Small intestine (tissue), 16 donors: Measurements from ENCODE around the gene RRP1B. TPM values are rescaled to one million over a fixed set of nuclear protein-coding genes. Genes with fewer than 3 reads are reported as not detected.
"Not testable (repeated sequence)": the region's sequence is repeated elsewhere in the genome, so short reads cannot be mapped to it uniquely, and the experiment has no call there.

Experiments
- DNase-seq, 2 donors: peaks; one replicate each; pipeline versions ENCODE4 v3.0.0 to v3.0.0-alpha.2; 2013
- FAIRE-seq: peaks from 2 replicates; lab custom pipeline; 2012; peaks lifted over from hg19 to GRCh38; lab: Jason Lieb, UNC
- H3K27ac ChIP-seq, 3 donors: one replicate each; pipeline ENCODE4 v1.5.1; 2013; ENCODE audit warnings: low read length in 2 of 3, mild to moderate bottlenecking in 2 of 3, control low read depth in 1 of 3, inconsistent platforms in 1 of 3, low read depth in 1 of 3, moderate library complexity in 1 of 3
- H3K27me3 ChIP-seq, 3 donors: one replicate each; pipeline ENCODE4 v1.6.1; 2013; ENCODE audit warnings: low read length in 3 of 3, inconsistent platforms in 1 of 3; ENCODE audit not compliant: control insufficient read depth in 3 of 3, insufficient read depth in 3 of 3
- H3K36me3 ChIP-seq, 3 donors: one replicate each; pipeline ENCODE4 v1.6.1; 2013; ENCODE audit warnings: low read length in 3 of 3, inconsistent platforms in 1 of 3, low read depth in 1 of 3, mild to moderate bottlenecking in 1 of 3, moderate library complexity in 1 of 3; ENCODE audit not compliant: control insufficient read depth in 3 of 3, insufficient read depth in 2 of 3
- H3K4me1 ChIP-seq, 3 donors: one replicate each; pipeline ENCODE4 v1.6.1; 2013; ENCODE audit warnings: low read length in 2 of 3, inconsistent platforms in 1 of 3, low read depth in 1 of 3, mild to moderate bottlenecking in 1 of 3, moderate library complexity in 1 of 3; ENCODE audit not compliant: control insufficient read depth in 3 of 3, insufficient read depth in 2 of 3
- H3K4me3 ChIP-seq, 3 donors: one replicate each; pipeline ENCODE4 v1.5.1; 2013; ENCODE audit warnings: low read length in 3 of 3, control low read depth in 1 of 3, inconsistent platforms in 1 of 3, low read depth in 1 of 3, mild to moderate bottlenecking in 1 of 3, moderate library complexity in 1 of 3
- H3K9me3 ChIP-seq, 2 donors: one replicate each; pipeline ENCODE4 v1.6.1; 2013; ENCODE audit warnings: low read depth in 1 of 2, low read length in 1 of 2; ENCODE audit not compliant: control insufficient read depth in 2 of 2, insufficient read depth in 1 of 2
- WGBS, 3 donors: extraction: QIAGEN DNeasy Blood & Tissue Kit; methylation state at CpG; one replicate each; pipeline ENCODE4 v1.1.7; 2013; 5-methylcytosine and 5-hydroxymethylcytosine counted together
- long read RNA-seq, 10 donors: transcript quantifications; one replicate each; lab custom pipeline, GENCODE V29; 2026
- polyA plus RNA-seq, 4 donors: library from polyadenylated mRNA; stranded (reverse) in 3 of 4; unstranded in 1 of 4; fragments of 200-250 nt in 3 of 4; fragments of 120-200 nt in 1 of 4; gene quantifications; one replicate each; pipeline versions ENCODE4 v1.2.1 to v1.2.3, GENCODE V29; 2013
- donor health status: healthy with polysubstance abuse.
- donor health status: control.
- donor health status: control.
- donor health status: Bipolar disorder and iron deficiency.
- donor health status: healthy.

The RRP1B gene
- 10 to 100 TPM in 2 of 4 donors, 1 to 10 TPM in 2; 3.4 to 19.5 (median 7.7) TPM for polyA plus RNA-seq
- long read RNA-seq, donor 1 = 0 reads
- long read RNA-seq, donor 2 = 0 reads
- long read RNA-seq, donor 3 = 0 reads
- long read RNA-seq, donor 4 = 0 reads
- long read RNA-seq, donor 5 = 0 reads
- long read RNA-seq, donor 6 = 0 reads
- long read RNA-seq, donor 7 = 0 reads
- long read RNA-seq, donor 8 = 0 reads
- long read RNA-seq, donor 9 = 0 reads
- long read RNA-seq, donor 10 = 0 reads

GRCh38 chr21:43659136-43660000, at the start of gene RRP1B, which contains the start of gene HSF2BP:
RRP1B (plus strand) TSS chr21:43659560; CDS start chr21:43659665, 105 bp downstream.
HSF2BP (minus strand) TSS chr21:43659488; CDS start chr21:43658096, 1,392 bp downstream.
- H3K9me3 ChIP-seq = peaks cover 0 to 3% of the 10 kb centered on the region in 2 donors
- DNase-seq (peak; percentile 76 to 95), FAIRE-seq (no peak)
- peak within 1 kb of the TSS; percentile 85 to 94 (median 90) for H3K4me3 ChIP-seq
- WGBS, 3 donors = 7 to 11% (median 10%) methylated on average over 75 to 92 of the region's 92 CpGs
- H3K36me3 ChIP-seq = peaks cover 0 to 21% (median 0%) of the 10 kb centered on the region in 3 donors
- H3K4me1 ChIP-seq = peaks cover 0 to 9% (median 0%) of the 10 kb centered on the region in 3 donors
- peak within 1 kb of the TSS; percentile 78 to 92 (median 83) for H3K27ac ChIP-seq
- H3K27me3 ChIP-seq = no peaks in the 10 kb centered on the region

GRCh38 chr21:43611598-43612369, 47.6 kb upstream of the RRP1B start:
- Histone ChIP-seq H3K27me3 (no peaks in the 10 kb centered on the region), H3K27ac (peak overlapping the region; percentile 40 to 57 (median 46)), H3K4me3 (no peak overlapping the region), H3K9me3 (no peaks in the 10 kb centered on the region), H3K4me1 (peaks cover 6 to 31% (median 8%) of the 10 kb centered on the region in 3 donors), H3K36me3 (no peaks in the 10 kb centered on the region)
- no peak for FAIRE-seq
- 36 to 46% (median 40%) methylated on average over 8 of the region's 8 CpGs for WGBS, 3 donors
- peak; percentile 80 to 84 for DNase-seq

- Histone ChIP-seq H3K9me3 (peaks cover 0 to 12% of the 10 kb centered on the region in 2 donors), H3K4me3 (no peak overlapping the region), H3K27me3 (no peaks in the 10 kb centered on the region), H3K27ac (no peak overlapping the region), H3K36me3 (no peaks in the 10 kb centered on the region), H3K4me1 (peaks cover 6 to 36% (median 8%) of the 10 kb centered on the region in 3 donors)
- 74 to 90% (median 84%) methylated on average over 8 of the region's 8 CpGs for WGBS, 3 donors
- no peak for FAIRE-seq
- no peak for DNase-seq
These were observed 45.4 kb upstream of the RRP1B start for GRCh38 chr21:43613755-43614638.

GRCh38 chr21:43614839-43615238, 44.5 kb upstream of the RRP1B start:
- DNase-seq (no peak), FAIRE-seq (no peak)
- 83 to 97% (median 90%) methylated on average over 5 of the region's 5 CpGs for WGBS, 3 donors
- H3K4me1 ChIP-seq = peaks cover 3 to 35% (median 5%) of the 10 kb centered on the region in 3 donors
- no peaks in the 10 kb centered on the region for H3K27me3 ChIP-seq
- H3K9me3 ChIP-seq = peaks cover 0 to 16% of the 10 kb centered on the region in 2 donors
- no peak overlapping the region for H3K27ac ChIP-seq
- H3K36me3 ChIP-seq = no peaks in the 10 kb centered on the region
- H3K4me3 ChIP-seq = no peak overlapping the region

GRCh38 chr21:43616861-43617260, 42.5 kb upstream of the RRP1B start:
- FAIRE-seq, H3K36me3 ChIP-seq, H3K4me3 ChIP-seq, H3K27me3 ChIP-seq, H3K27ac ChIP-seq, DNase-seq: not testable (repeated sequence)
- WGBS, 3 donors = 72 to 88% (median 88%) methylated on average over 3 of the region's 3 CpGs
- peaks cover 0 to 31% of the 10 kb centered on the region in 2 donors for H3K9me3 ChIP-seq
- H3K4me1 ChIP-seq = peaks cover 3 to 17% (median 5%) of the 10 kb centered on the region in 3 donors

- DNase-seq (peak in 1 of 2 donors; percentile 94), FAIRE-seq (peak; percentile 30)
- H3K27me3 ChIP-seq = no peaks in the 10 kb centered on the region
- peak overlapping the region; percentile 75 to 88 (median 83) for H3K27ac ChIP-seq
- 27 to 68% (median 46%) methylated on average over 4 of the region's 4 CpGs for WGBS, 3 donors
- H3K4me3 ChIP-seq = no peak overlapping the region
- peaks cover 0 to 36% of the 10 kb centered on the region in 2 donors for H3K9me3 ChIP-seq
- no peaks in the 10 kb centered on the region for H3K36me3 ChIP-seq
- H3K4me1 ChIP-seq = peaks cover 0 to 14% (median 3%) of the 10 kb centered on the region in 3 donors
These were observed 40.4 kb upstream of the RRP1B start for GRCh38 chr21:43618940-43619339.

- H3K4me3 ChIP-seq = no peak overlapping the region
- peak overlapping the region; percentile 75 to 88 (median 83) for H3K27ac ChIP-seq
- FAIRE-seq = no peak
- no peaks in the 10 kb centered on the region for H3K36me3 ChIP-seq
- peak; percentile 78 to 84 for DNase-seq
- peaks cover 0 to 14% (median 3%) of the 10 kb centered on the region in 3 donors for H3K4me1 ChIP-seq
- WGBS, 3 donors = 14 to 70% (median 55%) methylated on average over 4 of the region's 4 CpGs
- H3K27me3 ChIP-seq = no peaks in the 10 kb centered on the region
- H3K9me3 ChIP-seq = peaks cover 0 to 40% of the 10 kb centered on the region in 2 donors
These were observed 40.0 kb upstream of the RRP1B start for GRCh38 chr21:43619344-43619743.
